ENCODE data around the gene ZNF446. TPM values are rescaled to one million over a fixed set of nuclear protein-coding genes. Genes with fewer than 3 reads are reported as not detected.

ZNF446 gene
- total and polyA plus RNA-seq, 9 donors: 1.9 to 24.9 (median 18.6) TPM

DNA sequence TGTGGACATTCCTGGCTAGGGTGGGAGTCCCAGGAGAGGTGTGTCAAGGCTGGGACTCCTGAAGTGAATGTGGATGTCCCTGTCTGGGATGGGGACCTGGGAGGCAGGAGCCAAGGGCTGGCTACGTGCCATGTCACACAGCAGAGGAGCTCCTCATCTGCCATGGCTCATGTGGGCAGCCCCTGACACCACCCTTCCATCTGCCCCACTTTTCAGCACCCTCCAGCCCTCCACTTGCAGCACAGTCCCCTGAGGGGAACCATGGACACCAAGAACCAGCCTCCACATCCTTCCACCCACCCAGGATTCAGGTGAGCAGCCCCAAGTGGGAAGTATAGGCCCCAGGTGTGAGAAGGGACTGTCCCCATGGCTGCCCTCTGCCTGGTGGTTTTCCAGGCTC is 1.7 kb downstream of the ZNF446 start:
- WGBS, 3 donors: 83 to 97% (median 94%) methylated on average over 1 of the region's 1 CpG
- intact Hi-C loops (cut with DNase I): no loop called here
- H3K27ac ChIP-seq: no peak overlapping the region
- no peak overlapping the region for H3K4me3 ChIP-seq
- peaks cover 6% of the 10 kb centered on the region for H3K4me1 ChIP-seq (ENCODE audit: insufficient read depth)
- H3K27me3 ChIP-seq: no peaks in the 10 kb centered on the region
- DNase-seq: peak in 1 of 5 donors; percentile 55
- H3K36me3 ChIP-seq: no peaks in the 10 kb centered on the region
- H3K9me3 ChIP-seq: no peaks in the 10 kb centered on the region
- TF ChIP-seq POLR2A (IDR thresholded peaks at IDR 0.05): no peak
- TF ChIP-seq CTCF (IDR thresholded peaks at IDR 0.05): no peak
- no peak for TF ChIP-seq EP300 (IDR thresholded peaks at IDR 0.05)

DNA sequence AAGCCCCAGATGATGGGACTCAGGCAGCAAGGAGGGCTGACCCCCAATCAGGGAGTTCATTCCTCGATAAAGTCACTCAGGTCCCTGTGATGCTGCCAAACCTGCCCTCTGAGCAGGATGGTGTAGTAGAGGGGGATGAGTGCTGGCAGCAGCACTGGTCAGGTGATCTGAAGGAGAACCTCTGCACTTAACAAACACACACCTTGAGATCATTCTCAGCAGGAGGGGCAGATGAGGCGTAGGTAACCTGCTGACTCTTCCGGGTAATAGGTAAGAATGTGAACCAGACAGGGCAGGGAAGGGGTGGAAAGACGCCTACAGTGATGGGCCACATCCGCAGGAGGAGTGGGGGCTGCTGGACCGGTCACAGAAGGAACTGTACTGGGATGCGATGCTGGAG is 3.2 kb downstream of the ZNF446 start:
- H3K27ac ChIP-seq: no peak overlapping the region
- H3K27me3 ChIP-seq: no peaks in the 10 kb centered on the region
- WGBS, 3 donors: 82 to 87% (median 83%) methylated on average over 7 of the region's 7 CpGs
- H3K36me3 ChIP-seq: no peaks in the 10 kb centered on the region
- no peaks in the 10 kb centered on the region for H3K9me3 ChIP-seq
- no peak overlapping the region for H3K4me3 ChIP-seq
- peaks cover 6% of the 10 kb centered on the region for H3K4me1 ChIP-seq (ENCODE audit: insufficient read depth)
- no peak for DNase-seq
- intact Hi-C loops (cut with DNase I): no loop called here
- TF ChIP-seq POLR2A (IDR thresholded peaks at IDR 0.05) (no peak), CTCF (IDR thresholded peaks at IDR 0.05) (no peak), EP300 (IDR thresholded peaks at IDR 0.05) (no peak)

- DNase-seq: no peak
- intact Hi-C loops (cut with DNase I): no loop called here
- Histone ChIP-seq H3K27ac (no peak overlapping the region), H3K36me3 (no peaks in the 10 kb centered on the region), H3K9me3 (no peaks in the 10 kb centered on the region), H3K4me3 (no peak overlapping the region), H3K4me1 (ENCODE audit: insufficient read depth) (peaks cover 6% of the 10 kb centered on the region), H3K27me3 (no peaks in the 10 kb centered on the region)
- 85 to 87% (median 86%) methylated on average over 18 to 28 of the region's 28 CpGs for WGBS, 3 donors
- TF ChIP-seq CTCF (IDR thresholded peaks at IDR 0.05): no peak
- TF ChIP-seq POLR2A (IDR thresholded peaks at IDR 0.05): no peak
Observed at GRCh38 chr19:58479736-58480480, 3.8 kb downstream of the ZNF446 start.

- Histone ChIP-seq H3K27ac (no peak overlapping the region), H3K4me1 (ENCODE audit: insufficient read depth) (peaks cover 3% of the 10 kb centered on the region), H3K4me3 (no peak overlapping the region), H3K27me3 (no peaks in the 10 kb centered on the region), H3K36me3 (no peaks in the 10 kb centered on the region), H3K9me3 (no peaks in the 10 kb centered on the region)
- TF ChIP-seq POLR2A (IDR thresholded peaks at IDR 0.05): no peak
- TF ChIP-seq EP300 (IDR thresholded peaks at IDR 0.05): no peak
- TF ChIP-seq CTCF (IDR thresholded peaks at IDR 0.05): no peak
- 87 to 93% (median 92%) methylated on average over 20 of the region's 20 CpGs for WGBS, 3 donors
- DNase-seq: no peak
- intact Hi-C loops (cut with DNase I): no loop called here
Observed at GRCh38 chr19:58480481-58480830, 4.3 kb downstream of the ZNF446 start.
